Calu3 (cell line): ENCODE measurements around the gene ADGRL3. TPM values are rescaled to one million over a fixed set of nuclear protein-coding genes. Genes with fewer than 3 reads are reported as not detected.
A peak's percentile ranks its signal among the peaks of the same experiment; 100 is the strongest.

Source experiments
- BruUV-seq: library from RNA; stranded (reverse); fragments of 400-500 nt; replicated peaks from 2 replicates; lab custom pipeline; 2021; lab: Mats Ljungman, UMichigan
- CTCF ChIA-PET: fragments of 300-600 bp; sonication (Branson Sonifier 250); formaldehyde crosslinking; loops from one replicate; lab custom pipeline; 2022; ENCODE audit warnings: antibody characterized with exemption; lab: Charles Lee
- DNase-seq: peaks from one replicate; pipeline ENCODE4 v3.0.0; 2022
- H3K27ac Mint-ChIP-seq: one replicate; pipeline ENCODE4 v1.8.0; 2022; ENCODE audit warnings: mixed read lengths; ENCODE audit not compliant: unreplicated experiment
- H3K27me3 Mint-ChIP-seq: one replicate; pipeline ENCODE4 v1.8.0; 2022; ENCODE audit warnings: mixed read lengths; ENCODE audit not compliant: unreplicated experiment
- H3K36me3 Mint-ChIP-seq: one replicate; pipeline ENCODE4 v1.8.0; 2022; ENCODE audit warnings: mild to moderate bottlenecking, moderate library complexity, mixed read lengths; ENCODE audit not compliant: insufficient read depth, unreplicated experiment
- H3K4me1 Mint-ChIP-seq: one replicate; pipeline ENCODE4 v1.8.0; 2022; ENCODE audit warnings: mild to moderate bottlenecking, low read depth, mixed read lengths; ENCODE audit not compliant: unreplicated experiment
- H3K4me3 Mint-ChIP-seq: one replicate; pipeline ENCODE4 v1.8.0; 2022; ENCODE audit warnings: mild to moderate bottlenecking, low read depth, moderate library complexity, mixed read lengths; ENCODE audit not compliant: unreplicated experiment
- H3K9me3 Mint-ChIP-seq: one replicate; pipeline ENCODE4 v1.8.0; 2022; ENCODE audit warnings: low read depth, mixed read lengths; ENCODE audit not compliant: unreplicated experiment
- CTCF ChIP-seq: fragments of 200-600 bp; IDR thresholded peaks from one replicate; pipeline ENCODE4 v1.8.0; 2022; ENCODE audit warnings: antibody characterized with exemption; ENCODE audit not compliant: unreplicated experiment
- intact Hi-C: fragments of 100-400 bp; cut with micrococcal nuclease; formaldehyde crosslinking; loops from one replicate; pipeline ENCODE4 v1.10.0; 2022; ENCODE audit not compliant: unreplicated experiment
- total RNA-seq: library from RNA; stranded (reverse); gene quantifications from 2 replicates; pipeline ENCODE4 v1.2.3, GENCODE V29; 2022

Gene ADGRL3
- total RNA-seq, 1 experiment from 2014 or later = 0.66 TPM

DNA sequence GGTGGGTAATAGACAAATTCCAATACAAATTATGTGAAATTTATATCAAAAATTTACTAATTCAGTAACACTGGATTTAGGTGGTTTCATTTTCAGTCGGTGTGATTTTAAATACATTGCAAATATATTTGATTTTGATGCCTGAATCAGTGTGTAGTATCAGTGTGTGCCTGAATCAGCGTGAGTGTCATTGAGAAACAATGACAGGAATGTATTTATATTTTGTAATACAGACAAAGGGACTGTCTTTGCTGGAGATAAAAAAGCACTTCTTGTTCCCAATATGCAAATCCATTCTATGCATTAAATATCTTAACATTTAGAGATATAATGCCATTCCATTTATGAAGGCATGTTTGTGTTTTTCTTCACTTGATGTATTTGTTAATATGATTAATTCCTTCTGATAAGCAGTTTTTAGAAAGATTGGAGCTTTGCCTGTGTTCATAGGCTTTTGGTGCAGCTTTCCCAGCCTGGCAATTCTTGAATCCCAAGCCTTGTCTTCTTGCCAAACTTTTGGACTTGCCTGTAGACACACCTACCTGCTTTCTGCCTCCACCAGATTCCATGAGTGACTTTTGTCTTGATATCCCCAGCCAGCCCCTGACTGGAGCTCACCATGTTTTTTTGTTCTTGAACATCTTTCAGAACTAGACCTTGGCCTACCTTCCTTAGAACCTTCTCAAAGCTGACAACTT is 243.8 kb downstream of the ADGRL3 start:
- intact Hi-C loops = no loop called here
- Mint-ChIP-seq H3K4me3 (no peak overlapping the region), H3K9me3 (peaks cover 5% of the 10 kb centered on the region), H3K4me1 (peaks cover 39% of the 10 kb centered on the region), H3K27me3 (no peaks in the 10 kb centered on the region), H3K27ac (no peak overlapping the region), H3K36me3 (no peaks in the 10 kb centered on the region)
- BruUV-seq = no TSS peak
- no peak for TF ChIP-seq CTCF
- no peak for DNase-seq
- CTCF ChIA-PET = interaction anchor here (0.9 kb wide), 1 partner anchor 17 kb away, joined by 3 read pairs; no protein-coding TSS in a partner anchor

DNA sequence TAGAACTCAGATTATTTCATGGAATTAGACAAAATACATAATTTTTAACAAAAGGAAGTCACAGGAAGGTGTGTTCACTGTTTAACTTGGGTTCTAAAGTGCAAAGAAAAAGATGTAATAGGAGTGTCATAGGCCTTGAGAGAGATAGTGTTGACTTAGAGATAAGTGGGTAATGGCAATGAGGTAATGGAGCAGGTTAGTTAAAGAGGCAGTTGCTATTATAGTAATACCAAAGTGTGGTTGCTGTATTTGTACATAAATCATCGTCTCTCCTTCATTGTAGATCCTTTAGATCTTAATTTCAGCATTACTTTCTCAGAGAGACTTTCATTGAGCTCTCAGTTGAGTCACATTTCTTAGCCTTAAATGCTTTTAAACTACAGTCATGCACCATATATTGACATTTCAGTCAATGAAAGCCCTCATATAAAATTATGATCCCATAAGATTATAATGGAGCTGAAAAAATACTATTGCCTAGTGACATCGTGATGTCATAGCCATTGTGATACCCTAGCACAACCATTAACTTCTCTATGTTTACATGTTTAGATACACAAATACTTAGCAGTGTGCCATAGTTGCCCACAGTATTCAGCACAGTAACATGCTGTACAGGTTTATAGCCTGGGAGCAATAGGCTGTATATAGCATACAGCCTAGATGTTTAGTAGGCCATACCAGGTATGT is 245.4 kb downstream of the ADGRL3 start:
- H3K36me3 Mint-ChIP-seq = no peaks in the 10 kb centered on the region
- H3K4me1 Mint-ChIP-seq = peaks cover 39% of the 10 kb centered on the region
- no peak overlapping the region for H3K4me3 Mint-ChIP-seq
- no TSS peak for BruUV-seq
- H3K27ac Mint-ChIP-seq = peak overlapping the region; percentile 42
- H3K27me3 Mint-ChIP-seq = no peaks in the 10 kb centered on the region
- no peak for TF ChIP-seq CTCF
- CTCF ChIA-PET = interaction anchor here (0.5 kb wide), 1 partner anchor 13 kb away, joined by 3 read pairs; no protein-coding TSS in a partner anchor
- intact Hi-C loops = no loop called here
- no peak for DNase-seq
- peaks cover 5% of the 10 kb centered on the region for H3K9me3 Mint-ChIP-seq

GRCh38 chr4:61446941-61447340 is 246.8 kb downstream of the ADGRL3 start:
- H3K36me3 Mint-ChIP-seq = no peaks in the 10 kb centered on the region
- peaks cover 5% of the 10 kb centered on the region for H3K9me3 Mint-ChIP-seq
- no peak overlapping the region for H3K4me3 Mint-ChIP-seq
- TF ChIP-seq CTCF = no peak
- BruUV-seq = no TSS peak
- DNase-seq = no peak
- peaks cover 40% of the 10 kb centered on the region for H3K4me1 Mint-ChIP-seq
- CTCF ChIA-PET = no interaction called here
- H3K27me3 Mint-ChIP-seq = no peaks in the 10 kb centered on the region
- no peak overlapping the region for H3K27ac Mint-ChIP-seq
- intact Hi-C loops = no loop called here

DNA sequence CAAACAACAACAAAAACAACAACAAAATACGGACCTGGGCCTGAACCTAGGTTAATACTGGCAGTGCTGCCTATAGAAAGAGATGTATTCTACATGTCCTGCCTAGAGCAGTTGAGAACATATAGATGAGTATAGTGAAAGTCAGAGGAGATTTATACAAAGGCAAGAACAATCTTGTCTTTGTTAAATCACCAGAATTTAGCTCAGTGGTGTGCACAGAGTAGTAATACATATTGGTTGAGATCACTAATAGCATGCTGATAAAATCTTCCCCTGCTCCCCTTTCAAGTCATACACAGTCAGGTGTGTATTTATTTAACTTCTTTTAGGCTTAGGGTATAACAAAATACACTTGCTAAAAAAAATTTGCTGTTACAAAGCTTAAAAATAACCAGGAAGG is 247.8 kb downstream of the ADGRL3 start:
- DNase-seq = no peak
- no peak for TF ChIP-seq CTCF
- Mint-ChIP-seq H3K4me1 (peaks cover 36% of the 10 kb centered on the region), H3K9me3 (no peaks in the 10 kb centered on the region), H3K4me3 (no peak overlapping the region), H3K27me3 (no peaks in the 10 kb centered on the region), H3K27ac (no peak overlapping the region), H3K36me3 (no peaks in the 10 kb centered on the region)
- no TSS peak for BruUV-seq
- intact Hi-C loops = no loop called here
- CTCF ChIA-PET = no interaction called here
